Erythroblast (primary cell): ENCODE measurements around the gene BOLL.

Experiments
- GATA1 ChIP-seq: IDR thresholded peaks from 2 replicates; pipeline ENCODE4 v1.6.1; 2011; ENCODE audit warnings: low read depth, mild to moderate bottlenecking, control low read depth, low read length, moderate library complexity
- POLR2A ChIP-seq: IDR thresholded peaks from 2 replicates; pipeline ENCODE4 v1.6.1; 2011; ENCODE audit warnings: mild to moderate bottlenecking, low read length

- TF ChIP-seq POLR2A (no peak), GATA1 (no peak)
Measured at GRCh38 chr2:197804758-197805714, 19.9 kb upstream of the BOLL start.
